Smooth muscle cell (in vitro differentiated cells): Measurements from ENCODE around the gene IPP. TPM values are rescaled to one million over a fixed set of nuclear protein-coding genes. Genes with fewer than 3 reads are reported as not detected.
"Not testable (repeated sequence)": the region's sequence is repeated elsewhere in the genome, so short reads cannot be mapped to it uniquely, and the experiment has no call there.

Experiments
- DNase-seq: peaks from one replicate; lab custom pipeline; 2025; ENCODE audit not compliant: unreplicated experiment; lab: John Stamatoyannopoulos, UW
- H2AFZ ChIP-seq: fragments of 200-600 bp; sonication (generic); 2 replicates; pipeline ENCODE4 v1.6.0; 2016; ENCODE audit warnings: antibody characterized with exemption, low read depth, mild to moderate bottlenecking
- H3F3A ChIP-seq: fragments of 200-600 bp; sonication (generic); 2 replicates; pipeline ENCODE4 v1.6.0; 2017; ENCODE audit warnings: antibody characterized with exemption, low read depth
- H3K27ac ChIP-seq: fragments of 200-600 bp; sonication (generic); 2 replicates; pipeline ENCODE4 v1.5.1; 2016; ENCODE audit warnings: low read depth, mild to moderate bottlenecking
- H3K27me3 ChIP-seq: fragments of 200-600 bp; sonication (generic); 2 replicates; pipeline ENCODE4 v1.6.1; 2016; ENCODE audit warnings: low read depth, mild to moderate bottlenecking
- H3K36me3 ChIP-seq: fragments of 200-600 bp; sonication (generic); 2 replicates; pipeline ENCODE4 v1.5.1; 2016; ENCODE audit warnings: low read depth
- H3K4me1 ChIP-seq: fragments of 200-600 bp; sonication (generic); 2 replicates; pipeline ENCODE4 v1.5.1; 2016; ENCODE audit warnings: low read depth
- H3K4me2 ChIP-seq: fragments of 200-600 bp; sonication (generic); 2 replicates; pipeline ENCODE4 v1.6.0; 2016; ENCODE audit warnings: mild to moderate bottlenecking
- H3K4me3 ChIP-seq: fragments of 200-600 bp; sonication (generic); 2 replicates; pipeline ENCODE4 v1.5.1; 2016; ENCODE audit warnings: mild to moderate bottlenecking
- H3K79me2 ChIP-seq: fragments of 200-600 bp; sonication (generic); 2 replicates; pipeline ENCODE4 v1.6.0; 2016; ENCODE audit warnings: low read depth, mild to moderate bottlenecking
- H3K9ac ChIP-seq: fragments of 200-600 bp; sonication (generic); 2 replicates; pipeline ENCODE4 v1.6.0; 2016; ENCODE audit warnings: low read depth
- H3K9me3 ChIP-seq: fragments of 200-600 bp; sonication (generic); replicated peaks from 2 replicates; pipeline ENCODE4 v1.5.1; 2016; ENCODE audit warnings: low read depth
- H4K20me1 ChIP-seq: fragments of 200-600 bp; sonication (generic); 2 replicates; pipeline ENCODE4 v1.6.0; 2016; ENCODE audit warnings: low read depth
- CTCF ChIP-seq: fragments of 200-600 bp; sonication (generic); IDR thresholded peaks from 2 replicates; pipeline ENCODE4 v1.5.1; 2017; ENCODE audit warnings: borderline replicate concordance, mild to moderate bottlenecking, antibody characterized with exemption; ENCODE audit not compliant: insufficient read depth, poor library complexity, severe bottlenecking
- WGBS: methylation state at CpG from one replicate; pipeline ENCODE4 v1.1.7; 2016; ENCODE audit warnings: low lambda C conversion rate; 5-methylcytosine and 5-hydroxymethylcytosine counted together
- polyA plus RNA-seq: library from polyadenylated mRNA; unstranded; fragments of >200 nt; fragmentation: Nextera tagmentation; extraction: Ambion mirVana; gene quantifications from 2 replicates; pipeline ENCODE4 v1.2.1, GENCODE V29; 2016
- total RNA-seq: library from RNA; depleted of rRNA; stranded (reverse); fragments of >200 nt; gene quantifications from 2 replicates; pipeline ENCODE4 v1.2.3, GENCODE V29; 2014

Gene IPP
- total and polyA plus RNA-seq, 2 experiments from 2014 or later: 9.9 to 14.8 TPM

- WGBS: 80% methylated on average over 3 of the region's 3 CpGs
These were observed 20.2 kb downstream of the IPP start for GRCh38 chr1:45730075-45730779.

GRCh38 chr1:45726007-45726406 is 24.4 kb downstream of the IPP start:
- H3K4me1 ChIP-seq, H3K4me3 ChIP-seq, H3K36me3 ChIP-seq, H3K27me3 ChIP-seq, H3K27ac ChIP-seq, H3K4me2 ChIP-seq, H3K79me2 ChIP-seq, DNase-seq, H3K9ac ChIP-seq, H2AFZ ChIP-seq, H3K9me3 ChIP-seq, H4K20me1 ChIP-seq: not testable (repeated sequence)
- H3F3A ChIP-seq: peaks cover 14% of the 10 kb centered on the region
- WGBS: 96% methylated on average over 9 of the region's 9 CpGs

More at GRCh38 chr1:45730075-45730779, 20.2 kb downstream of the IPP start:
- peak overlapping the region; percentile 35 for H3K27ac ChIP-seq
- no peak for TF ChIP-seq CTCF
- no peaks in the 10 kb centered on the region for H4K20me1 ChIP-seq
- no peak overlapping the region for H3K9ac ChIP-seq
- no peaks in the 10 kb centered on the region for H3K36me3 ChIP-seq
- H3K79me2 ChIP-seq: peaks cover 7% of the 10 kb centered on the region
- H3K4me2 ChIP-seq: no peak overlapping the region
- no peaks in the 10 kb centered on the region for H3K4me1 ChIP-seq
- no peaks in the 10 kb centered on the region for H3K9me3 ChIP-seq
- H3K4me3 ChIP-seq: no peak overlapping the region
- H3F3A ChIP-seq: no peaks in the 10 kb centered on the region
- H3K27me3 ChIP-seq: no peaks in the 10 kb centered on the region
- DNase-seq: no peak
- no peak overlapping the region for H2AFZ ChIP-seq

GRCh38 chr1:45723248-45723930 is 27.1 kb downstream of the IPP start:
- Histone ChIP-seq H3K9ac (no peak overlapping the region), H2AFZ (no peak overlapping the region), H4K20me1 (no peaks in the 10 kb centered on the region), H3K79me2 (no peaks in the 10 kb centered on the region), H3K4me2 (no peak overlapping the region), H3K9me3 (no peaks in the 10 kb centered on the region), H3K4me3 (no peak overlapping the region), H3K36me3 (no peaks in the 10 kb centered on the region), H3K4me1 (no peaks in the 10 kb centered on the region), H3K27ac (peak overlapping the region; percentile 76), H3F3A (peaks cover 14% of the 10 kb centered on the region), H3K27me3 (no peaks in the 10 kb centered on the region)
- no peak for DNase-seq
- TF ChIP-seq CTCF: no peak

- no peaks in the 10 kb centered on the region for H4K20me1 ChIP-seq
- H3K4me1 ChIP-seq: no peaks in the 10 kb centered on the region
- no peaks in the 10 kb centered on the region for H3K27me3 ChIP-seq
- TF ChIP-seq CTCF: no peak
- H3K27ac ChIP-seq: peak overlapping the region; percentile 76
- H3K9me3 ChIP-seq: no peaks in the 10 kb centered on the region
- H3K4me2 ChIP-seq: peak overlapping the region; percentile 51
- no peaks in the 10 kb centered on the region for H3K36me3 ChIP-seq
- H2AFZ ChIP-seq: no peak overlapping the region
- H3F3A ChIP-seq: peaks cover 14% of the 10 kb centered on the region
- DNase-seq: no peak
- H3K79me2 ChIP-seq: no peaks in the 10 kb centered on the region
- WGBS: 75% methylated on average over 3 of the region's 3 CpGs
- H3K4me3 ChIP-seq: no peak overlapping the region
- H3K9ac ChIP-seq: no peak overlapping the region
These were observed 27.6 kb downstream of the IPP start for GRCh38 chr1:45722809-45723208.
